IPS-NIHi7 (cell line): ENCODE results near the gene ANKRD40.
"Not testable (repeated sequence)": the region's sequence is repeated elsewhere in the genome, so short reads cannot be mapped to it uniquely, and the experiment has no call there.

Source experiments
- DNase-seq: peaks from one replicate; pipeline ENCODE4 v3.0.0; 2012; ENCODE audit warnings: mixed read lengths; ENCODE audit errors: extremely low spot score

ANKRD40 gene

DNA sequence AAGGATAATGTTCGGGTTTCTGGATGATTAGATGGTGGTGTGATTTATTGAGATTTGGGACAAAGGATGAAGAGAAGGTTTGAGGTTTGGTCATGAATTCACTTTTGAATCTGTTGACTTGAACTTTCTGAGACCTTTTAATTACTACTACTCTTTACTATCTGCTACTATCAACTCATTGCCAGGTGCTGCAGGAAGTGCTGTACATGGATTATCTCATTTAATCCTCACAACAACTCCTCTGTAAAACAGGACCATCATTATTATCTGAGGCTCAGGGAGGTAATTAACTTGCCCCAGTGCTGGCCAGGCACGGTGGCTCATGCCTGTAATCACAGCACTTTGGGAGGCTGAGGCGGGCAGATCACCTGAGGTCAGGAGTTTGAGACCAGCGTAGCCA, 2.9 kb upstream of the ANKRD40 start:
- no peak for DNase-seq

- no peak for DNase-seq
Observed at GRCh38 chr17:50710025-50710424, 2.3 kb upstream of the ANKRD40 start.

DNA sequence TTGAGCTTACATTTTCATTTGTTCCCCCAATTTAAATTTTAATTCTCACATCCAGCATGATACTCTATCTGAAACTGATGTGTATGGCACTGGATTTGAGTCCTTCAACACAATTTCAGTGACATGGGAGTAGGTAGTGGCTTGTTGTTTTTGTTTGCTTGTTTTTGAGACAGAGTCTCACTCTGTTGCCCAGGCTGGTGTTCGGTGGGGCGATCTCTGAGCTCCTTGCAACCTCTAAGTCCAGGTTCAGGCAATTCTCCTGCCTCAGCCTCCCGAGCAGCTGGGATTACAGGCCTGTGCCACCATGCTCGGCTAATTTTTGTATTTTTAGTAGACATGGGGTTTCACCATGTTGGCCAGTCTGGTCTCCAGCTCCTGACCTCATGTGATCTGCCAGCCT, 1.3 kb upstream of the ANKRD40 start:
- DNase-seq, result not testable (repeated sequence)

GRCh38 chr17:50708050-50709000, 611 bp upstream of the ANKRD40 start:
- no peak for DNase-seq

GRCh38 chr17:50703162-50703561, 4.6 kb downstream of the ANKRD40 start:
- no peak for DNase-seq

GRCh38 chr17:50699410-50699809, 8.3 kb downstream of the ANKRD40 start:
- DNase-seq, result no peak

DNA sequence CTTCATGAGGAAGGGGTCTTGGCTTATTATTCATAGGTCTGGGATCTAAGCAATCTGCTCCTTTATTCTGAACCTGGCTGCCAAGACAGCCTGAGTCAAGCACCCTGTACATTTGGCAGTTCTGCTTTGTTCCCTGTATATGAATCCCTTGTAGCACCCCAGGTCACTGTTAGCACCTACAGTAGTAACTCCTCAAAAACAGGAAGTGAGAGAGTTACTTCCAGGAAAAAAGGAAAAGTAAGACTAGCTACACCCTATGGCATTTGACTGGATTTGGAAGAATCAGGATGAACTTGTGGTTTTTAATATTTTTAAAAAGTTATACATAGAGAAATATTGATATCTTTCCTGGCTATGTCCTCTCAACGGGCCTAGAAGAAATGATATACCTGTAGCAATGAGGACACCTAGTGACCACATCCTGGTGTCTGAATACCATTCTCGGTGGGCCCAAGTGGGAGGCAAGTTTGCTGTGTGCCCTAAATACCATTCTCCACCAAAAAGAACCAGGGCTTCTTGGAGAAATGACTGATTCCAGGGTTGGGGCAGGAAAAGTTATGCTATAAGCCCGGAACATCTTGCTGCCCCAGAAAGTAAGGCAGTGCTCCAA, 9.9 kb downstream of the ANKRD40 start:
- no peak for DNase-seq

DNA sequence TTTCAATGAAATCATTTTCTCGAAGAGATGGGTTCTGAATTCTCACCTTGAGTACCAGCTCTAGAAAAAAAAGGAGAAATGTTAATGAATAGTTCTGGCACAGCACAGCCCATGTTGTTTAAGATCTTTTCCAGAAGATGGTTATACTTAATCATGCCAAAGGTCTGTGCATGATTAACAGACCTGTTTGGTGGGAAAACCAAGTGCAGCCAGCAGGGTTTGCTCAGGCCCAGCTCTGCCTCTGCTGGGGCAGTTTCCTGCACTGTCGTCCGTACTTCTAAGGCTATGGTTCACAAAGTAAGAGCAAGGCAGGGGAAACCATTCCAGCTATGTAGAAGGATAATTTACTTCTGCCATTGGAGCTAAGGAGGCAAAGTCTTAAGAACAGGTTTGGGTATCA, 10.7 kb downstream of the ANKRD40 start:
- no peak for DNase-seq

GRCh38 chr17:50696365-50696879, 11.3 kb downstream of the ANKRD40 start:
- DNase-seq, result no peak

- no peak for DNase-seq
Observed at GRCh38 chr17:50693036-50693682, 14.6 kb downstream of the ANKRD40 start.

DNA sequence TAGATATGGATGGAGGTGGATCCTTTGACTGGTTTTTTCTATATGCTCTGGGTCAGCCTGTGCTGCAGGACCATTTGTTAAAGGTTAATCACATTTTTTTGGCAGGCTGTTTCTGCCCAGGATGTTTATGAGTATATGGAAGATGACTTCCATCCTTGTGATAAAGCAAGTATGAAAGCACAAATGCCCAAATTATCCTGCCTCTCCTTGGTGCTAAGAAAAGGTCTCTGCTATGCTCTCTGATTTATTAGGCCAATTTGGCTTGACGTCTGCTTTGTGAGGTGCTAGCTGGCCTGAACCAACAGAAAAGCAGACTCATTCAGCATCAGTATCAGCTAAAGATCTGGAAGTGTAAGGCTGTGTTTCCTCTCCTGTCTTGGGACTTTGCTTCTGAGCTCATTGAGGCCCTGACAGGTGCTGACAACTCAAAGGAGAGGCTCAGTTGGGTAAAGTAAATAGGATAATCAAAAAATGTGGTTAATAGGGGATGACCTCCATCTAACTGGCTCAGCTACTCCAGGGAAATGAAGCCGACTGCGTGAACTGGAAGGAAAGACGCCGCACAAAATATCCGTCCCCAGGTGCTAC, 15.2 kb downstream of the ANKRD40 start:
- DNase-seq, result no peak

GRCh38 chr17:50691550-50692447, 15.9 kb downstream of the ANKRD40 start:
- no peak for DNase-seq

GRCh38 chr17:50690887-50691549, 16.7 kb downstream of the ANKRD40 start:
- no peak for DNase-seq

DNA sequence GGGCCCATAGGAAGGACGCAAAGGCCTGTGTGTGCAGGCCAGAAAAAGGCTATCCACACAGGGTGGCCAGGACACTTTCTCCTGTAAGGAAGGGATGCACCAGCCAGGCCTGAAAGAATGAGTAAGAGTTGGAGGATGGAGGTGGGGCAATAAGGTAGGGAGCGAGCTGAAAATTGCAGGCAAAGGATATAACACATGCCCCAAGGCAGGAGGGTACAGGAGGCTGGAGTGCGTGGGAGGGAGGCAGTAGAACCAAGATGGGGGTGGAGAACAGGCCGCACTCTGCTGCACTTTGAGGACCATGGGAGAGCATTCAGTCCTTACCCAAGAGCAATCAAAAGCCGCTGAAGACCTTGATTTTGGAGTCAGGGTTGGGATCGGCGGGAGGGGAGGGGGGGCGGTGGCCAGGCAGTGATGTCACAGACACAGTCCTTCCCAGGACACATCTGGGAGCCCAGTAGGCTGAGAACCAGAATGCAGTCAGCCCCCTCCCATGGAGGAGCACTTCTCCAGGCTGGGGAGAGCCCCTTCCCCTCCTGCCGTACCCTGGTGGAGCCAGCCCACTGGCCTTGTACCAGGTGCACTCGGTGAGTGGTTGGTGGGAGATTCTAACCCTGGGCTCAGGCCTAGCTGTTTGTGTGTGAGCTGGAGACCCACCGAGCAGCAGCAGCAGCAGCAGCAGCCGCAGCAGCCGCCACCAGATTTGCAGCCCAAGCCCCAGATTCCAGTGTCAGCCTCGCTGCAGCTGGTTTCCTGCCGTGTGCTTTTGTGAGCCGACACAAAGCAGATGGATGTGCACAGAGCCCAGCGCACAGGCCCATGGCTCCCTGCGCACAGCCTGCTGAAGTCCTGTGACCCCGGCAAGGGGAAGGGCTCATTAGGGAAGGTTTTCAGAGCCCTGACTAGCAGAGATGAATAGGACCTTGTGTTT, 17.5 kb downstream of the ANKRD40 start:
- DNase-seq, result no peak

DNA sequence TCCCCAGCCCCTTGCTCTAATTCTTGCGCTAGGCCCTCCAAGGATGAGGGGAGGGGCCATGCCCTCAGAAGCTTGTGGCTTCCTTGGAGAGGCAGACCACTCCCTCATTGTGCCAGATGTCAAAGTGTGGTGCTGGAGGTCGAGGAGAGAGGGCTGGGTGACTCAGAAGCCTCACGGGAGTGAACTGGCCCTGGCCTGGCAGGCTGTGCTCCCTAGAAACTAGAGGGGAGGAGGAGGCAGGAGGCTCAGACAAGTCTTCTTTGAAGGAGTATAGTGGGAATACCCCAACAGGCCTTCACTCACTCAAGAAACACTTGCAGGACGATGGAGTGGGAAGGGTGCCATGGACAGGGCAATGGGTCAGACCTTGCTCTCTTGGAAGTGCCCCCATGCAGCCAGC, 18.5 kb downstream of the ANKRD40 start:
- peak; percentile 39 for DNase-seq

GRCh38 chr17:50688245-50688644, 19.5 kb downstream of the ANKRD40 start:
- no peak for DNase-seq

DNA sequence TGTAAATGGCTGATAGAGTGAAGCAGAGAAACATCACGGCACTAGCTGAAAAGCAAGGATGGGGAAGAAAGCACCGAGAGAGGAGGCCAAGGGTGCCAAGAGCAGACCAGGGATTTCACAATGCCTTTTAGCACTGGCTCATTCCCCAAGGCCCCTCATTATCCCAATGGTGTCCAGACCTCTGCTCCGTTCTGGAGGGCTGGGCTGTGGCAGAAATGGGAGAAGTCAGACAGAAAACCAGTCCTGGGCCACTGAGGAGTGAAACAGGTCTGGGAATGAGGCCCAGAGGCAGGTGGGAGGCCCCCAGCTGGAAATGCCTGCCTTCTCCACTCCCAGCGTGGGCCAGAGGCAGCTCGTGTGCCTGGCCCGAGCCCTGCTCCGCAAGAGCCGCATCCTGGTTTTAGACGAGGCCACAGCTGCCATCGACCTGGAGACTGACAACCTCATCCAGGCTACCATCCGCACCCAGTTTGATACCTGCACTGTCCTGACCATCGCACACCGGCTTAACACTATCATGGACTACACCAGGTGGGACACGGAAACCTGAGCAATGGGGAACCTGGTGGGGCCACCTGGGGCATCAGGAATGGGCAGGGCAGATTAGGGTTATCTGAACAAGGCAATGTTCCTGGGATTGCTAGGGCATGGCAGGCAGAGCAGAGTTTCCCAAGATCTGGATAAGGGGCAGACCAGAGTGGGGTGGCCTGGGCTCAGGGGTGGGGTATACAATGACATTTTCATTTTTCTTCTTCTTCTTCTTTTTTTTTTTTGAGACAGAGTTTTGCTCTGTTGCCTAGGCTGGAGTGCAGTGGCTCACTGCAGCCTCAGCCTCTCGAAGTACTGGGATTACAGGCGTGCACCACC, 20.3 kb downstream of the ANKRD40 start:
- DNase-seq, result peak; percentile 56

DNA sequence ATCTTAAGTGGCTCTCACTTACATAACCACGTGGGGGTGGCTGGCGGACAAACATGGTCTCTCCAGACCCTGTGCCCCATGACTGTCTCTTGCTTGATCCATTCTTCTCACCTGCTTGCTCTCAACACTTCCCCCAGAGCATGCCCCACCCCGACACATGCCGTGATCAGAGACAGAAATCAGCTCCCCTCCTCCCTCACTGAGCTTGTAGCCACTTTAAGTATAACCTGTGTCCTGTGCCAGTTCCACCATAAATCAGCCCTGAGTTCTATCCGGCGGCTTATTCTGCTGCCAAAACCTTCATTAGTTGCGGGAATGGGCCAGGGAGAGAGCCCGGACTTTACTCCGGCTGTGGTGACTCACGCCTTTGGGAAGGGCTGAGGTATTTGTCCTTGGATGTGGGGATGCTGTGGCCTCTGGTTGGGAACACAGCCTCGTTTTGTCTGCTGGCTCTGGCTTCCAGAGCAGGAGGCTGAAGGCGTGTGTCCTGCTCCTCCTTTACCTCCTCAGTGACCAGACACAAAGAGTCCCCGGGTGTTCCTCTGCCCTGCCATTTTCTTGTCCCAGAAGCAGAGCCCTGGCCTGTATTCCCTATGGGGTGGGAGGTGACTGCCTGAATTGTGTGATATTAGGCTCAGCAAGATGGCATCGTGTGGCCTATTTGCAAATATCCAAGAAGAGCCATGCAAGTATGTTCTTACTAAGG, 21.1 kb downstream of the ANKRD40 start:
- DNase-seq, result peak; percentile 36
